AG09309 (cell line): Measurements from ENCODE around the gene FMNL2.

ENCODE experiments used
- DNase-seq: peaks from one replicate; pipeline ENCODE4 v3.0.0-alpha.2; 2010; ENCODE audit warnings: low read depth
- H3K4me3 ChIP-seq: 2 replicates; pipeline ENCODE4 v1.5.1; 2011; ENCODE audit warnings: mild to moderate bottlenecking, low read depth, low read length, moderate library complexity; ENCODE audit not compliant: control insufficient read depth
- CTCF ChIP-seq: IDR thresholded peaks from 2 replicates; pipeline ENCODE4 v1.5.1; 2011; ENCODE audit warnings: mild to moderate bottlenecking, low read depth, low read length, inconsistent platforms; ENCODE audit not compliant: insufficient read depth, control insufficient read depth; ENCODE audit errors: missing control alignments

The FMNL2 gene

DNA sequence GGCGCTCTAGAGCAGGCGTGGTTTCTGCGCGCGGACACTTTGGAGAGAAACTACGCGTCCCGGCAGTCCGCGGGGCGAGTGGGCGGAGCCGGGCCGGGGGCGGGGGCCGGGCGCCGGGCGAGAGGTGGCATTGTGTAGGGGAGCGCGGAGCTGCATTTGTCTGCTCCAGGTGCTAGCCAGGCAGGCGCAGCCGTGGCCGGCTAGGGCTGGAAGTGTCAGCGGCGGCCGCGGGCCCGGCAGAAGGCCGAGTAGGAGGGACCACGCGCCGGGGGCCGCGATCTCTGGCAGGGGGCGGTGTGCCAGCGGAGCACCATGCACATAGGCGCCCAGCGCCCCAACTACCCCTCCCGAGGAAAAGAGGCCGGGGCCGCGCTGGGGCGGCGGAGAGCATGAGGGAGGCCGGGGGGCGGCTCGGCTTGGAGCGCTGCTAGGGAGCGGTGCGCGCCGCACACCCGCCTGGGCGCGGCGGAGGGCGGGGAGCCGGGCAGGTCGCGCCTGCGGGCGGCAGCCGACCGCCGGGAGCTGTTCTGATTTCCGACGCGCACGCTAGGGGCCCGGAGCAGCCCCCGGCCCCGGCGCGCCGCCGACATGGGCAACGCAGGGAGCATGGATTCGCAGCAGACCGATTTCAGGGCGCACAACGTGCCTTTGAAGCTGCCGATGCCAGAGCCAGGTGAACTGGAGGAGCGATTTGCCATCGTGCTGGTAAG, at the start of gene FMNL2:
TSS of gene FMNL2 (plus strand) at position 159 of the 710 bp plus-strand sequence.
- no peak for TF ChIP-seq CTCF
- DNase-seq: no peak
- H3K4me3 ChIP-seq: peak within 1 kb of the TSS; percentile 88

- DNase-seq: no peak
- H3K4me3 ChIP-seq: no peak overlapping the region
- no peak for TF ChIP-seq CTCF
Measured at GRCh38 chr2:152292991-152293390, 42.0 kb upstream of the FMNL2 start.

- no peak for TF ChIP-seq CTCF
- DNase-seq: no peak
- H3K4me3 ChIP-seq: no peak overlapping the region
Measured at GRCh38 chr2:152297715-152298114, 37.3 kb upstream of the FMNL2 start.

GRCh38 chr2:152298754-152299153, 36.2 kb upstream of the FMNL2 start:
- no peak for DNase-seq
- no peak overlapping the region for H3K4me3 ChIP-seq
- no peak for TF ChIP-seq CTCF

GRCh38 chr2:152301131-152301530, 33.8 kb upstream of the FMNL2 start:
- TF ChIP-seq CTCF: no peak
- DNase-seq: no peak
- H3K4me3 ChIP-seq: no peak overlapping the region

DNA sequence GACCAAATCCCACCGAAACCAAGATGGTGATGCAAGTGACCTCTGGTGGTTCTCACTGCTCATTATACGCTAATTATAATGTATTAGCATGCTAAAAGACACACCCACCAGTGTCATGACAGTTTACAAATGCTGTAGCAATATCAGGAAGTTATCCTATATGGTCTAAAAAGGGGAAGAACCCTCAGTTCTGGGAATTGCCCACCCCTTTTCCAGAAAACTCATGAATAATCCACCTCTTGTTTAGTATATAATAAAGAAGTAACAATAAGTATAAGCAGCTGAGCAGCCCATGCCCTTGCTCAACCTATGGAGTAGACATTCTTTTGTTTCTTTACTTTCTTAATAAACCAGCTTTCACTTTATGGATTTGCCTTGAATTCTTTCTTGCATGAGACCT, 31.0 kb upstream of the FMNL2 start:
- DNase-seq: no peak
- no peak for TF ChIP-seq CTCF
- H3K4me3 ChIP-seq: no peak overlapping the region

- no peak for TF ChIP-seq CTCF
- H3K4me3 ChIP-seq: no peak overlapping the region
- DNase-seq: peak; percentile 39
Measured at GRCh38 chr2:152304836-152305235, 30.1 kb upstream of the FMNL2 start.
